ENCODE results near the gene ATP2C2.
"Not testable (repeated sequence)": the region's sequence is repeated elsewhere in the genome, so short reads cannot be mapped to it uniquely, and the experiment has no call there.

Gene ATP2C2, protein sequence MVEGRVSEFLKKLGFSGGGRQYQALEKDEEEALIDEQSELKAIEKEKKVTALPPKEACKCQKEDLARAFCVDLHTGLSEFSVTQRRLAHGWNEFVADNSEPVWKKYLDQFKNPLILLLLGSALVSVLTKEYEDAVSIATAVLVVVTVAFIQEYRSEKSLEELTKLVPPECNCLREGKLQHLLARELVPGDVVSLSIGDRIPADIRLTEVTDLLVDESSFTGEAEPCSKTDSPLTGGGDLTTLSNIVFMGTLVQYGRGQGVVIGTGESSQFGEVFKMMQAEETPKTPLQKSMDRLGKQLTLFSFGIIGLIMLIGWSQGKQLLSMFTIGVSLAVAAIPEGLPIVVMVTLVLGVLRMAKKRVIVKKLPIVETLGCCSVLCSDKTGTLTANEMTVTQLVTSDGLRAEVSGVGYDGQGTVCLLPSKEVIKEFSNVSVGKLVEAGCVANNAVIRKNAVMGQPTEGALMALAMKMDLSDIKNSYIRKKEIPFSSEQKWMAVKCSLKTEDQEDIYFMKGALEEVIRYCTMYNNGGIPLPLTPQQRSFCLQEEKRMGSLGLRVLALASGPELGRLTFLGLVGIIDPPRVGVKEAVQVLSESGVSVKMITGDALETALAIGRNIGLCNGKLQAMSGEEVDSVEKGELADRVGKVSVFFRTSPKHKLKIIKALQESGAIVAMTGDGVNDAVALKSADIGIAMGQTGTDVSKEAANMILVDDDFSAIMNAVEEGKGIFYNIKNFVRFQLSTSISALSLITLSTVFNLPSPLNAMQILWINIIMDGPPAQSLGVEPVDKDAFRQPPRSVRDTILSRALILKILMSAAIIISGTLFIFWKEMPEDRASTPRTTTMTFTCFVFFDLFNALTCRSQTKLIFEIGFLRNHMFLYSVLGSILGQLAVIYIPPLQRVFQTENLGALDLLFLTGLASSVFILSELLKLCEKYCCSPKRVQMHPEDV

DNA sequence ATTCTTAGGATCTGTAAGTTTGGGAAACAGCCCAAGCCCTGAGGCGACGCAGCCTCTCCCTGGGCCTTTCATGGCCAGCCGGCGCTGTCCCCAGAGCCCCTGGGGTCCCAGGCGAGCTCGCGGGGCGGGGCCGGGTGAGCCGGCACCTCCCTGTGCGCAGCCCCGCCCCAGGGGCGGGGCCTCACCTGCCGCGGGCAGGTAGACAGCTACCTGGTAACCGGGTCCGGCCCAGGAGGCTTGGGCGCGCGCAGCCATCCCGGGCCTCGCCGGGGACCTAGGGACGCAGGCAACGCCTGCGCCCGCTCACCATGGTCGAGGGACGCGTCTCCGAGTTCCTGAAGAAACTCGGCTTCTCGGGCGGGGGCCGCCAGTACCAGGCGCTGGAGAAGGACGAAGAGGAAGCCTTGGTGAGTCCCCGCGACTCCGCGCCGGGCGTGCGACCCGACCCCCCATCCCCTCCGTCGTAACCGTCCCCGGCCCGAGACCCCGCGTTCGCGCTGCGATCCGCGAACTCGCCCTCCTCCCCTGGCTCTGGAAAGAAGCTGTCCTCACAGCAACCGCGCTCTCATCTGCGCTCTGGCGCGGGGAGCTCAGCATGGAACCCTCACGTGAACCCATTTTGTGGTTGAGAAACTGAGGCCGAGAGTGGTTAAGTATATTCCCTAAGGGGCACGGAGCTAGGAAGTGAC is at the start of gene ATP2C2:
ATP2C2 (plus strand) TSS at position 231 of the 689 bp plus-strand sequence; CDS start at position 309, 78 bp downstream.
- no peak for DNase-seq

DNA sequence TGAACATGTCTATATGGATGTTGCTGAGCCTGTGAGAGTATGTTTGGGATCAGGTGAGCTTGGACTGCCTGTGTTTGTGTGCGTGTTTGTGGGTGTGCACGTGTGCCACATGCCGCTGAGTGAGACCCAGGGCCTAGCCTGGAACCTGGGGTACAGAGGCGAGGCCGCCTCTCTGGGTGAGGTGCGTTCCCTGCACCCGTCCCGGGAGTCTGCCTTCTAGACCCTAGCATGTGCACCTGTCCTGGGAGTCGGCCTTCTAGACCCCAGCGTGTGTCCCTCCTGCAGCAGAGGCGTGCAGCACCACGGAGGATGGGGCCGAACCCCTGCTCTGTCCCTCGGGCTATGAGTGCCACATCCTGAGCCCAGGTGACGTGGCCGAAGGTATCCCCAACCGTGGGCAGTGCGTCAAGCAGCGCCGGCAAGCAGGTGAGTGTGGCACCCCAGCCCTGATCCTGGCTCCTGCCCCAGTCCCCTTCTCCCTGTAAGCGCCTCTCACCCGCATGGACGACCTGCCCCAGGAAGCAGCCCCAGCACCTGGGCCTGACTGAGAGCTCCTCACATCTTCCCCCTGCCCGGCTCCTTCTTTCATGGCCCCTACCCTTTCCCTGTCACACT is 49.1 kb upstream of the ATP2C2 start:
- no peak for DNase-seq

DNA sequence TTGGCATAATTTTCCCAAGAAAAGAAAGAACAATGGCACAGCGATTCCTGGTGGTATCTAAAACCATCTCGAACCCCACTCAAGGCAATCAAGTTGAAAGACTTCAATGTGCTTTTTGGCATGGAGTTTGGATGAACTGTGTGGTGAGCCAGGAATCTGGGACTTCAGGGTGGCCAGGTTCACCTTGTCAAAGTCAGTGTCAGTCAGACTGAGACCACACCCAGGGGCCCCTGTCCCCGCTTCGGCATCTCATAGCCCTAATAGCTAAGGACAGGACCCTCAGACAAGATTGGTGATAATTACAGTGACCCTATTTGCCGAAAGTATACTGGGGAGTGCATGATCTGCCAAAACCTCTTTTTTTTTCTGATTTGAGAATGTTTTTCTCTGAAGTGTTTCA is 47.8 kb upstream of the ATP2C2 start:
- no peak for DNase-seq

DNA sequence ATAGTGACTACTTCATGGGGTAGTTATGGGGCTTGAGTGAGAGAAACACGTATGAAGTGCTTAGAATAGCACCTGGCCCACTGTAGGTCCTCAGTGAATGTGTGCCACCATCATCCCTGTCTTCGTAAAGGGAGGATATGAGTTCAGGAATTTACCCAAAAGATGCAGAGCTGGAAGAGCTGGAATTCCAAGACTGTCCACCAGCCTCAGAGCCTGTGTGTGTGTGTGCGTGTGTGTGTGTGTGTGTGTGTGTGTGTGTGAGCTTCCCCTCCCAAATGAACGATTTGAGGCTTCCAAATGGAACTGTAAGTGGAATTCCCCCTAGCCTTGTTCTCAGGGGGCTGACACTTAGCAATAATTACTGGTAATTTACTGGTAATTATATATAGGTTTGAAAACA is 46.4 kb upstream of the ATP2C2 start:
- no peak for DNase-seq

DNA sequence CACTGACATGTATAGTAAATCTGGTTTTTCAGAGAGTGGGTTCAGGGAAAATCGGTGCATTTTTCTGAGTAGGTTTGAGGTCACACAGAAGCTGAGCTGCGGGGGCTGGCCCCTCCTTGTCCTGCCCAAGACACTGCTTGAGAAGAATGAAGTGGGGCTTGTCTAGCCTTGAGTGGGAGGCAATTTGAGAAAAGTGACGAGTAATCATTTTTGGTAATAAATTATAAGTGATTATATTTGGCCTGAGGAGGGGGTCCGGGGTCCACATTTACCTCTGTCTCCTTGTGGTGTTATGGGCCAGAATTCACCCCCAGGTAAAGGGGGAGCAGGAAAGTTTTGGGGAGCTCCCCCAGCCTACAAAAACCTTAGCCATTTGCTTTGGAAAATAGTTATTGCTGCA is 45.6 kb upstream of the ATP2C2 start:
- no peak for DNase-seq

DNA sequence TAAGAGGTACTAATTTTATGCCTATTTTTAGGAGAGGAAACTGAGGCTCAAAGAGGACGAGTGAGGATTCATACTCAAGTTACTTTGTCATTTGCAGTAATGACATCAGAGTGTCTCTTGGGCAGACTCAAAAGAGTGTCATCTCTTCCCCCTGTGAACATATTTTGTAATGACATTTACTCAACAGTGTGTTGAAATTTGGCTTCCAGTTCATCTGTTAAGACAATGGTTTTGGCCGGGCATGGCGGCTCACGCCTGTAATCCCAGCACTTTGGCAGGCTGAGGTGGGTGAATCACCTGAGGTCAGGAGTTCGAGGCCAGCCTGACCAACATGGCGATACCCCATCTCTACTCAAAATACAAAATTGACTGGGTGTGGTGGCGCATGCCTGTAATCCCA is 44.7 kb upstream of the ATP2C2 start:
- no peak for DNase-seq

DNA sequence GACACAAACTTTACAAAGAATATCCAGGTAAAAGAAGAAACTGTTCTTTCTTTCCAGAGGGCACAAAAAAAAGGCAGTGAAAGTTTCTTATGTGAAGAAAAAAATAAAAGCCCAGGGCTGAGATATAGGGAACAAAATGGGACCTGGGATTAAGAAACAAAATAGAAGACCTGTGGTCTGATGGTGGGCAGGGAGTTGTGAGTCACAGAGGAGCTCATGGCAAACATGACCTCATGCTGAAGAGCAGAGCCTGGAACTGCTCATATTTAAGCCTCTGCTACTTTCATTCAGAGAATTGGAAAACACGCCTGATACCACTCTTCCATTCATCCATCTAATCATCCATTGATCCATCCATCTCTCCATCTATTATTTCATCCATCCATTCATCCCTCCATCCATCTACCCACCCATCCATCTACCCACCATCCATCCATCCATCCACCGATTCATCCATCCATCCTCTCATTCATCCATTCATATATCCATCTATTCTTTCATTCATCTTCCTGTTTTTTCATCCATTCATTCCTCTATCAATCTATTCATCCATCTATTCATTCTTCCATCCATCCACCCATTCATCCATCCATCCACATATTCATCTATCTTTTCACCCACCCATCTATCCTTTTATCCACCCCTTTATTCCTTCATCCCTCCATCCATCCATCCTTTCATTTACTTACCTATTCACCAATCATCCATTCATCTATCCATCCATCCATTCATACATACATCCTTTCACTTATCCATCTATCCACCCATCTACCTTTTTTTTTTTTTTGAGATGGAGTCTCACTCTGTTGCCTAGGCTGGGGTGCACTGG is 43.7 kb upstream of the ATP2C2 start:
- DNase-seq, result no peak

DNA sequence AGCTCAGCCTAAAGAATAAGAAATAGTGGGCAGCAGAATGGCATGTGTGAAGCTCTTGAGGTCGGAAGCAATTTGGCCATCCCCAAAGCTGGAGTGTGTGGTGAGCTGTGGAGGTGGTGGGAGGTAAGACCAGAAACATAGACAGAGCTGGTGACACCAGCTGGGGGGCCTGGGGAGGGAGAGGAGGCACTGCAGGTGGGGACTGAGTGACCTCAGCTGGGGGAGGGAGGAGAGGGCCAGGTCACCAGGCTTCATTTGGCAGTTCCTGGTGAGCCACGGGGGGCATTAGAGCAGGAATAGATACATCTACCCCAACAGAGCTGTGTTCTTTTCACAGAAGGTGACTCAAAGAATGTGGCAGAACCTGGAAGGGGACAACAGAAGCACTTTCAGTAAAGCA is 41.8 kb upstream of the ATP2C2 start:
- no peak for DNase-seq

DNA sequence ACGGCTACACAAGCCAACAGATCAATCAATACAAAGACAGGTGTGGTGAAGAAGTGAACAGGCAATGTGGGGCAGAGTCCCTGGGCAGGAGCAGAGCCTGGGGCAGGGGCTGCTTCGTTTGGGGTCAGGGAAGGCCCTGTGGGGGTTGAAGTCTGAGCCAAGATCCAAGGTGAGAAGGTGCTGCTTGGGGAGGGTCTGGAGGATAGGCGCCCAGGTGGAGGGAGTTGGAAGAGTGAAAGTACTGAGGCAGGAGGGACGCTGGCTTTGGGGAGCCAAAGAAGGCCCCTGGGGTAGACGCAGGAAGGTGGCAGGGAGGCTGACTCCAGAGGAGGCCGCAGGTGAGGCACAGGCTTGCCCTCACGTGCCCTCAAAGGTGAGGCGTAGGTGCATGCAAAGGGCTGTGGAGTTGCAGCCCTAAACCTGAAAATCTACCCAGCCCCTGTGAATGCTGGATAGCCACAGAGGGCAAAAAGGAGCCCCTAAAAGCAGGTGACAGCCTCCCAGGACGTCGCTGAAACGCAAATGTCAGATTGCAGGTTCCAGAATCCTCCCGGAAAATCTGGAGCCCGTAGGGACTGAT is 40.3 kb upstream of the ATP2C2 start:
- no peak for DNase-seq

DNA sequence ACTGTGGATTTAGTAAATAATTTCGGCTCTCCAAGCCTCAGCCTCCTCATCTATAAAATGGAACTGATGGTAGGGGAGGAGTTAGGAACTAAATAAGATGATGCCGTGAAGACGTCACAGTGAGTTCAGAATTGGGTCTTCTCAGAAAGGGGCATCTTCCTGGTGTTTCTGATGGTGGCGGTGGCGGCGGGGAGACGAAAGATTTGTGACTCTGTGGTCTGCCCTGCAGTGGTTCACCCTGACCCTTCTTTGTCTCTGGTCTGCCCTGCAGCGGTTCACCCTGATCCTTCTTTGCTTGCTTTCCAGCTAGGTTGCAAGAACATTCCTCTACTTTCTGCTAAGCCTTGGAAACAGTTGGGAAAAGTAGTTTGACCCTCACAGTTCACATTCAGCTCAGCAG is 39.3 kb upstream of the ATP2C2 start:
- no peak for DNase-seq

DNA sequence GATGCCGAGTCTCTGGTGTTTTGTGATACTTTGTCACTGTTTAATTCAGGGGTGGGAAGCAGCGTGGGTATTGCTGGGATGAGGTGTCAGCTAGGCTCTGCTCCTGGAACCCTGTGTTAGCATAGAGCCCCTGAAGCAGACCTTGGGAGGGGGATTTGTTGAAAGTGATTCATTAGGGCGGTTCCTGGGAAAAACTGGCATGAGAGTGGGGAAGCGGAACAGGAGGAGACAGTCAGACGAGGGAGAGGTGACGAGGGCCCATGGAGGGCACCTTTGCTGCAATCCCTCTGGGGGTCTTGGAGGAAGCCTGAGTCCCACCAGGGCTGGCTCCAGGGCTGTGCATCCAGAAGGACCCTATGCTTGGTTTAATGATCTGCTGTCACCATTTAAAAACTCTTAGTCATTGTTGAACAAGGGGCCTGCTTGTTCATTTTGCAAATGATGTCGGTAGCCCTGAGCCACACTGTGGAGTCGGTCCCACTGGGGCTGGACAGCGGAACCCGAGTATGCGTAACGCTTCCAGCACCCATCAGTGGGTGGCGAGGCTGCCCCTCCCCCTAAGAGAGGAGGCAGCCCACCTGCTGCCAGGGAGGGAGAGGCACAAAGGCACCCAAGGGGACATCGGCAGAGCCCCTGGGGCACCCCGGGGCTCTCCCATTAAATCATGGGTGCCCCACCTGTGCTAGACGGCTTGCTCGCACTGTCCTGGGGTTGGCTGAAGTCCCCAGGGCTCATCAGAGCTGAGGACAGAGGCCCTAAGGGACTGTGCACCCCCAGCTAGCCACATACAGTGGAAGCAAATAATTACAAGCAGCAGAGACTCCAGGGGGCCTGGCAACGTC is 38.3 kb upstream of the ATP2C2 start:
- DNase-seq, result no peak

DNA sequence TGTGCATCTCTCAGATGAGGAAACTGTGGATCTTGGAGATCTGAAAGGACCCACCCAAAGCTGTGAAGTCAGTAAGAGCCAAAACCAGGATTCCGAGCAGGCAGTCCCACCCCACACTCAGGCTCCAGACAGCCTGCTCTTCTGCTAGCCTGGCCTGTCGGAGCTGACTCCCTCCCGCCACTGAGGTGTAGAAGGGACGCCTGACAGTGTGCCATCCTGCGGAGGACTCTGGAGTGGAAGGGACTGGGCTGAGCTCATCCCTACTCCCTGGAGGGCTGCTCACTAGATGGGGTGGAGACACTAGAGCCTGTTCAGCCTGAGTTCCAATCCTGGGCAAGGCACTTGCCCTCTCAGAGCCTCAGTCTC is 37.7 kb upstream of the ATP2C2 start:
- DNase-seq, result no peak

DNA sequence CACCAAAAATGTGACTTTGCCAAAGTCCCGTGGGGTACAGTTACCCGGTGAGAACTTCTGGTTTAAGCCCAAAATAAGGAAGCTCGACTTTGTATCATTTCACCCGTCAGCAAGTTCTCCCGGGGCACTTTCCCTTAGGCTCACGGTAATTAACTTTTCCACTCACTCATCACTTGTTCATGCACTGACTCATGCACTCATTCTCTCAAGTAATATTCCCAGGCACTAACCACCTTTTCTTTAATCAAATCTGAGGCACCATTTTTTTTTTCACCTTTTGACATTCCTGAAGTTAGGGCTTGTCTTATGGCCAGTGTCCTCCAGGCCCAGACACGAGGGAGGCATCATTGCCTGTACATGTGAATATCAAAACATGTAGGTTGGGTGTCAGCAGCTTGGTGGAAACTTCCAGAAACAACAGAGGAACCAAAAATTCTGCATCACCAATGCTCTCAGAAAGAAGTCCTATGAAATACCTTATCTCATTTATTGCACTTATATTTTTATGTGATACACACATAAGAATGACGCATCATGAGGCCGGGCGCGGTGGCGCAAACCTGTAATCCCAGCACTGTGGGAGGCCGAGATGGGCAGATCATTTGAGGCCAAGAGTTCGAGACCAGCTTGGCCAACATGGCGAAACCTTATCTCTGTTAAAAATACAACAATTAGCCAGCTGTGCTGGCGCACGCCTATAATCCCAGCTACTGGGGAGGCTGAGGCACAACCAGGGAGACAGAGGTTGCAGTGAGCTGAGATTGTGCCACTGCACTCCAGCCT is 36.1 kb upstream of the ATP2C2 start:
- no peak for DNase-seq

DNA sequence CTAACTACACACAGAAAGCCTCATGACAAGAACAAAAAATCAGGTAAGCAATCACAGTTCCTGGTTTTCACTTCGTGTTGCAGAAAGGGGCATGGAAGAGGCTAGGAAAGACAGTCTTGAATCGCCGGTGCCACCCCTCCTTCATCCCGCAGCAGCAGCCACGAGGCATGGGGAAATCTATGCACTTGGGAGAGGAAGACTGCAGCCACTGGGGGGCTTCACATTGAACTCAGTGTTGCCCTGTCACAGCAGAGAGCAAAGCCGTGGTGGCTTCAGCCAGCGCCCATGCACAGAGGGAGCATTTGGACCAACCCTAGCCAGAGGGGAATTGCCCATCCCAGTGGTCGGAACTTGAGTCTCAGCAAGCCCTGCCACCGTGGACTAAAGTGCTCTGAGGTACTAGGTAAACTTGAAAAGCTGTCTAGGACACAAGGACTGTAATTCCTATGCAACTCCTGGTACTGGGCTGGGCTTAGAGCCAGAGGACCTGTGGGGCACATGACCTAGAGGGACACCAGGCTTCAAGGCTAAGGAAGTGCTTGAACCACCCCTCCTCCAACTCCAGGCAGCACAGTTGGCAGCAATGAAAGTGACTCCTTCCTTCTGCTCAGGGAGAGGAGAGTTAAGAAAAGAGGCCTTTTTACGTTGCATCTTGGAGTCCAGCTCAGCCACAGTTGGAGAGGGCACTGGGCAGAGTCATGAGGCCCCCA is 35.2 kb upstream of the ATP2C2 start:
- no peak for DNase-seq

DNA sequence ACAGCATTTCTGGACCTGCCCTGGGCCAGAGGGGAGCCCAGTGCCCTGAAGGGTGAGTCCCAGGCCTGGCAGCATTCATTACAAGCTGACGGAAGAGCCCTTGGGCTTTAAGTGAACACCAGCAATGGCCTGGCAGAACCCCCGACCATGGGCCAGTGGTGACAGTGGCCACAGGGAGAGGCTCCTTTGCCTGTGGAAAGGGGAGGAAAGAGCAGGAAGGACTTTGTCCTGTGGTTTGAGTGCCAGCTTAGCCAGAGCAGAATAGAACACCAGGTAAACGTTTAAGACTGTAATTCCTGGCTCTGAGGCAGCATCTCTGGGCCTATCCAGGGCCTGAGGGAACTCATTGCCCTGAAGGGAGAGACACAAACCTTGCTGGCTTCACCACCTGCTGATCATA is 34.3 kb upstream of the ATP2C2 start:
- no peak for DNase-seq

DNA sequence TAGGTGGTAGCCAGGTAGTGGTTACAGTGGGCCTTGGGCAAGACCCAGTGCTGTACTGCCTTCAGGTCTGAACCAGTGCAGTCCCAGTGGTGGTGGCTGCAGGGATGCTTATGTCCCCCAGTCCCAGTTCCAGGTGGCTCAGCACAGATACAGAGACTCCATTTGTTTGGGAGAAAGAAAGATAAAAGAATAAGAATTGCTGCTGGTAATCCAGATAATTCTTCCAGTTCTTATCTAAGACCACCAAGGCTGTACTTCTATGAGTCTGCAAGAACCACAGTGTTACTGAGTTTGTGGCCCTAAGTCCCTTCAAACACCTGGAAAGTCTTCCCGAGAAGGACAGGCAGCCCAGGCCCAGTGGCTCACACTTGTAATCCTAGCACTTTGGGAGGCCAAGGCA is 33.9 kb upstream of the ATP2C2 start:
- DNase-seq, result no peak

DNA sequence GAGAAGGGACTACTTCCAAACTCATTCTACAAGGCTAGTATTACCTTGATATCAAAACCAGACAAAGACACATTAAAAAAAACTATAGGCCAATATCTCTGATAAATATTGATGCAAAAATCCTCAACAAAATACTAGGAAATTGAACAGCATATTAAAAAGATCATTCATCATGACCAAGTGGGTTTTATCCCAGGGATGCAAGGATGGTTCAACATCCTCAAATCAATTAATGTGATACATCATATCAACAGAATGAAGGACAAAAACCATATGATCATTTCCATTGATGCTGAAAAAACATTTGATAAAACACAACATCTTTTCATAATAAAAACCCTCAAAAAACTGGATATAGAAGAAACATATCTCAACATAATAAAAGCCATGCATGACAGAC is 31.1 kb upstream of the ATP2C2 start:
- DNase-seq, result not testable (repeated sequence)

DNA sequence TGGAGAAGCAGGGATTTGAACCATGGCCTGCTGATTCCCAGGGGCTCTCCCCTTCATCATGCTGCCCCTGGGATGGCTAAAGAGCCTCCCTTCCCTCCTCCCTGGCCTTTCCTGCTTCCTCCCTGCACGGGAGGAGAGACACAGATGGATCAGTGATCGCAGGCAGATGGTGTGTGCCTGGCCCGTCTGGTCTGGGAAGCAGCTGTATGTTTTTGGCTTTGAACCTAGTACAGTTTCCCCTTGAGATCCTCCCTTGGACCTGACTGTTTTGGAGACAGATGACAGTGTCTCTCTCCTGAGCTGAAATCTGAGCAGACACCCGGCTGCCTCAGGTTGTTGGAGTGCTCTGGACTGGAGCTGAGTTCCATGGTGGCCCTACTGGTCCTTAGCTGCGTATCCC is 29.0 kb upstream of the ATP2C2 start:
- DNase-seq, result no peak

DNA sequence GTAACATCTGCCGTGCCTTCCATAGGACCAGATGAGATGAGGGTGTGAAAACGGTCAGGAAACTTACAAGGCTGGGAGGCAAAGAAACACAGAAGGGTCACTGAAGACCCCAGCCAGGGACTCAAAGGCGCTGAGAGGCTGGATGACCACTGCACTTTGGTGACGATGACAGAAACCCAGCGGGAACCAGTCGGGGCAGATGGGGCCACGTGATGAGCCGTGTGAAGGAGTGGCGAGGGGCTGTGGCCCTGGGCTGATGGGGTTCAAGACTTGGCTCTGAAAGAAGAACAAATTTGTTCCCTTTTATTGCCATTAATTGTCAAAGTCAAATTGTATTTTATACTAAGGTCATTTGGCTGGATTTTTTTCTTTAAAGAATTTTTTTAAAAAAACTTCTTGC is 28.6 kb upstream of the ATP2C2 start:
- no peak for DNase-seq
